NCI-H1436 treated with DMSO at 0.1 percent for 48 hours (cell line): ENCODE measurements around the gene SNRK.

Source experiments
- DNase-seq: peaks from one replicate; lab custom pipeline; 2025; lab: John Stamatoyannopoulos, UW

Gene SNRK, protein sequence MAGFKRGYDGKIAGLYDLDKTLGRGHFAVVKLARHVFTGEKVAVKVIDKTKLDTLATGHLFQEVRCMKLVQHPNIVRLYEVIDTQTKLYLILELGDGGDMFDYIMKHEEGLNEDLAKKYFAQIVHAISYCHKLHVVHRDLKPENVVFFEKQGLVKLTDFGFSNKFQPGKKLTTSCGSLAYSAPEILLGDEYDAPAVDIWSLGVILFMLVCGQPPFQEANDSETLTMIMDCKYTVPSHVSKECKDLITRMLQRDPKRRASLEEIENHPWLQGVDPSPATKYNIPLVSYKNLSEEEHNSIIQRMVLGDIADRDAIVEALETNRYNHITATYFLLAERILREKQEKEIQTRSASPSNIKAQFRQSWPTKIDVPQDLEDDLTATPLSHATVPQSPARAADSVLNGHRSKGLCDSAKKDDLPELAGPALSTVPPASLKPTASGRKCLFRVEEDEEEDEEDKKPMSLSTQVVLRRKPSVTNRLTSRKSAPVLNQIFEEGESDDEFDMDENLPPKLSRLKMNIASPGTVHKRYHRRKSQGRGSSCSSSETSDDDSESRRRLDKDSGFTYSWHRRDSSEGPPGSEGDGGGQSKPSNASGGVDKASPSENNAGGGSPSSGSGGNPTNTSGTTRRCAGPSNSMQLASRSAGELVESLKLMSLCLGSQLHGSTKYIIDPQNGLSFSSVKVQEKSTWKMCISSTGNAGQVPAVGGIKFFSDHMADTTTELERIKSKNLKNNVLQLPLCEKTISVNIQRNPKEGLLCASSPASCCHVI

DNA sequence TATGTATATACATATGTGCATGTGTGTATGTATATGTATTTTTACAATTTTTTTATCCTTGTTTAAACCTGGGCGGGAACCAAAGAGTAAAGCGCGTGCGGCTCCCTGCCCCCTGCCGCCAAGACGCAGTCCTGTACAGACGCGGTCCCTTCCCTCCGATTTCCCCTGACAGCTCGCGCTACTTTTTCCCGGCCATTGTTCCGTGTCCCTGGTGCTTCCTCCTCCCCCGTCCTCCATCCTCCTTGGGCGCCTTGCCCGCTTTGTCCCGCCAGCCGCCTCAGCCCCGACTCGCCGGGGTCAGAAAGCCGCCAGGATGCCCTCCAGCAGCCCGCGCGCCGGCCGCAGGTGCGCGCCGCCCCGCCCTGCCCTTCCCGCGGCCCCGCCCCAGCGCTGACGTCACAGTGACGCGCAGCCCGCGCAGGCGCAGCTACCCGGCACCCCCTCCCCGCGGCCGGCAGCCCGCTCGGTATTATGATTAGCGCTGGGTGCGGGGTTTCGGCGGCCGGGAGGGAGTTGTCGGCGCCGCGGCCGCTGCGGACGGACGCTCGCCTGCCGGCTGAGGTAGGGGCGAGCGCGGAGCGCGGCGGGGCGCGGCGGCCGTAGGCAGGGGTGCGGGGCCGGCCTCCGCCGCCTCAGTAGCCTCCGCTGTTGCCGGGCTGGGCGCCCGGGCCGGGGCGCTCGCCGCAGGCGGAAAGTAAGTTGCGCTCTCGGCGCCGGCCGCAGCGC, at the start of gene SNRK:
TSS of gene SNRK (plus strand) at position 426 of the 726 bp plus-strand sequence. CDS start 16,664 bp downstream, outside the sequence.
- DNase-seq: no peak

DNA sequence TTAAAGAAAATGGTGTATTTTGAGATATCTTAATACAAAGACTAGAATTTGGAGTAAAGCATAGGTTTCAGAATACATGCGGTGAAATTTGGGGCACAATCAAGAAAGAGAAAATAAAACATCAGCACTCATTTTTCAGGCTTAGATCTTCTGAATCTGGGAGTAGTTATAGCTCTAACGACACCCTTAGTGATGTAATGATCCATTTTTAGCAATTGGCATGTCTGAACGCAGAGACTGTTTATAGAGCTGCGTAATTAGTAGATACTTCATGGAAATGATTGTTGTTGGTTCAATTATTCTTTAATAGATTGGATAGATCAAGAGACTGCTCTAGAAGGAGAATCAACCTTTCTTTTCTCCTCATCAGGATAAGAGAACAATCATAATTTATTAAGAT, 47.5 kb upstream of the SNRK start:
- DNase-seq: no peak

DNA sequence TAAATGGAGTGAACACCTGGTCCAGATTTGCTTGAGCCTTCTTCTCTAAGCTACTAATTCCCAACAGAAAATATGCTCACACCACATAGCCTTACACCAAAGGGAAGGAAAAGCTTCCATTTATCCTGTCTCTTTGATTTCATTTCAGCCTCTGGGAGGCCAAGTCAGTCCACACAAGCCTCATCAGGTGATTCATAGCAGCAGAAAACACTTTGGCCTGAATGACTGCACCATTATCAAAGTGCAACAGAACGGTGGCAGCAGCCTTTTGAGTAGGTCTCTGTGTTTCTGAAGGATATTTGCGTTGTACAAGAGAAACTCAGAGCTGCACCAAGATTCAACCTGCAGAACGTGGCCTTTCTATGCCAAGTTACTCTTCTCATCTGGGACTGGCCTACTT, 46.6 kb upstream of the SNRK start:
- no peak for DNase-seq

DNA sequence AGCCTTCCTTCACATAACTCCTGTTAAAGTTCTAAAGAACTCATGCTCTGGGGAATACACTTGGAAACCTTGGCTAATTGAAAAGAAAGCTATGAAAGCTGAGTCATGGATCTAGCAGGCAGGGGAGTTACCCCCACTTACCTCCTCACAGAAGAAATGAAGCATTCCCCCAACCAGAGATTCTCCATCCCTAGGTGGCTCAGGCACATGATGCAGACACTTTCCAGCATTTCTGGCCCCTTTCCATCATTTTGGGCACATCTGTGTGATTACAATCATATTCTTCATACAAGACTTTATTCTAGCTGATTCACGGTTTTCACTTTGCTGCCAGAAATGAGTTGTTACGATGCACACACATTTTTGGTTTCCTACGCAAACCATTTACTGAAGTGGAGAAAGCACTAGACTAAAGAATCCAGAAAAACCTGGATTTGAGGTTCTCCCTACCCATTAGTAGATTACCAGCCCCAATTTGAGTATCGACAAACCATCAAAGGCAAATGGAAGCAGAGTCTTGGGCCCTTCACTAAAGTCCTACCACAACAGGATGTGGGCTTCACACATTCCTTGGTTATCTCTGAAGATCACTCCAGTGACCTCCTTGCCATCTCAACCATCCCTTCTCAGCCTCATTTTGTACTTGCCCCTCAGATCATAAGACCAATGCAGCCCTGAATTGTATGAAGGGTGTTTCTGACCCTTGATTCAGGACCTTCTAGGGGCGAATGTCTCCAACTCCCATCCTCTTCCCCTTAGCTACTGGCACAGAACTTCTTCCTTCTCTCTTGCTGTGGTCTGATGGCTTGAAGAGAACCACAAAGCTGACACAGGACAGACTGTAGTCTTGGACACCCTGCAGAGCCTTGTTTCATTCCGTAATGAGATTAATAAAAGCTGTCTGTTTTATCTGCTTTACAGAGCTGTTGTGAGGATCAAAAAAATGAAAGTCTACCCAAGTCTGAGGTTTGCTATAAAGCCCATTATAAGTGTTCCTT, 42.5 kb upstream of the SNRK start:
- DNase-seq: no peak

DNA sequence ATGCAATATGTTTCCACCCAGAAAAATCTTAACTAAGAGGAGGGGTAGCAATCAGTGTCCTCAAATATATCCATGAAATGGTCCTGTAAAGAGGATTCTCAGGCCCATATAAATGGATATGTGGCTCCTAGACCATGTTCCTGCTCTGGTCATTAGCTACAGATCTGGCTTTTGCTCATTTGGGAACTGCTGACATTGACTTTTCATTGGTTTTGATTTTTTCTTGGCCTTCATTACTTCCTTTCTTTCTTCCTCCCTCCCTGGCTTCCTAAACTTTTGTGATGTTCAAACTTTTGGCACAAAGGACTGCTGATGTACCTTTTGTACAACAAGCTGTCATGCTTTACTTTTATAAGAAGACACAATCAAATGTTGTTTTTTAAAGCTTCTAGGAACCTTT, 41.6 kb upstream of the SNRK start:
- DNase-seq: no peak

DNA sequence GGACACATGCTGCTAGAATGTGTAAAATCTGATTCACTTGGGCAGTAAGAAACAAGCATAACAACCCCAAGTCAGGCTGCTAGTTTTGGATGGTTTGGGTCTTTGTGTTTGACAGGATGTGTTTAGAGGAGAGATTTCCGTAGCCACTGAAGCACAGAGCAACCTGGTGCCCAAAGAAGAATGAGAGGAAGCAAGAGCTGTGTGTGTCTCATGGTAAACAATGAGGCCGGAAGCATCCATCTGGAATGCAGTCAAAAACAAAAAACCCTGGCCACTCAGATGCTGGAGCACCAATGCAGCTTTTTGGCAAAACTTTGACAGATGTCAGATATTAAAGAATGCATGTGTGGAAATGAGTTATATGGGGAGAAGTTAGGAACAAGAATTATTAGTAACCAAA, 39.4 kb upstream of the SNRK start:
- DNase-seq: no peak

DNA sequence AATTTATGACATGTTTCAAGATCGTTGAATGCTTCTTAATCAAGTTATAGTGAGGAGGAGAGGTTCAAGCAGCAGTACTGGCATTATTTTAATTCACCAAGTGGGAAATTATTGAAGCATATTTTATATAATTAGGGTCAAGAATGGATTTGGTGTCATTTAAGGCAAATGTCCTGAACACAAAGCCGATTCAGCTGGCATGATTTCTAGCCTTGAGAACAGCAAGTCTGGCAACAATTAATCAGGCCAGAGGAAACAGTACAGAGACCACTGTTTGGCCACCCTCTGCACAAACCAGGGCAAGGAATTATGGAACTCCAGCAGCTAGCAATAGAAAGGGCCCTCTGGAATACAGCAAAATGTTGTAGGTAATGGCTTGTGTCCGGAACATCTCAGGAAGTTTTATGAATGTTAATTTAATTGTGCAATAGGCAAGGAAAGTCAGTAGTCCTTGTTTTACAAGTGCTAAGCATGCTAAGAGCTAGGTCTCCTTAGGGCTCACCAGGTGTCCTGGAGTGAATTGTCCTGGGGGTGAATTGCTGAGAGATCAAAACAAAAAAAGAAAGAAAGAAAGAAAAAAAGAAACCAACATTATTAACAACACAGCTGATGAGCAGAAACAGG, 38.7 kb upstream of the SNRK start:
- no peak for DNase-seq

DNA sequence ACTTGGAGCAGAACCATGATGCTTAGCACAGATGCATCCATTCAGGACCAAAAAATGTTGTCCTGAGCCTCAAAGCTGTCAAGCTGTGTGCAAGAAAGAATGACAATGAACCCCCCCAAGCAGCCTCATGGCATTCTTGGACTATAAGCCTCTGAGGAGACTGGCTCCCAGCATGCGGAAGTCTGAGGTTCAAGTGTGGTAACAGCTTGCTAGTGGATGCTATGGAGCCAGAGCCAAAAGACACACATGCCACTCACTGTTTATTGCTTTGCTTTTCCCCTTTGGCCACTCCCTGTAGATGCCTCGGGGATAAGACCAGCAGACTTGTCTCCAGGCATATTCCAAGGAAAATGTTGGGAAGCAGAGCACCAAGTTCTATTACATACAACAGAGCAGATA, 38.2 kb upstream of the SNRK start:
- no peak for DNase-seq

DNA sequence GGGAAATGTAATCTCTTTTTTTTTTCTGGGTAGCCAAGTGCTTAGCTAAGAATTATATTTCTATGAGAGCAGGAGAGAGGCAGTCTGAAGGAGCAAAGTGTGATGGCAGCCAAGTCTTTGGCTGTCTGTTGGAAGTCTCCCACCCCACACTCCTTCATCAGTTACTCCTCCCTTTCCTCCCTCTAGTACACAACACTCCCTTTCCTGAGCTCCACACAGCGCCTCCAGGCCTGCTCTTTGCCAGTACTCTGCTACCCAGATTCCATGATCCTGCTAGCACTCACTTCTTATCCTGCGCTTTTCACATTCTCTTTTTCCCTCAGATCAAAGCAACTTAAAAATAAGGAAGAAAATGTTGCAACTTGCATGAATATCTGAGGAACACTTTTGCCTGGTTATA, 37.4 kb upstream of the SNRK start:
- no peak for DNase-seq

DNA sequence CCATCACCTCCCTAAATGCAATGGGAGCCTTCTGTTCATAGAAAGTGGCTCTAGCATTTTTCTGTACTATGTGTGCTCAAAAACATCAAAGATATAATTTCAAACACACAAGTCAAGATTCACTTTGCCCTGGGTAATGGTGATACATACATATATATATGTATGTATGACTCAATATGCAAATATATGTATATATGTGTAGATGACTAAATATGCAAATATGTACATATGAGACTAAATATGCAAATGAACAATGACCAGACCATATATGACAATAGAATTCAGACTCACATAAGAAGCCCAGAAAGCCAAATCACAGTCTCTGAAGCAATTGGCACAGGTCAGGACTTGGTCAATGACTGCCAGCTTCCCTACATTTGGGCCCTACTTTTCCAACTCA, 36.9 kb upstream of the SNRK start:
- no peak for DNase-seq

DNA sequence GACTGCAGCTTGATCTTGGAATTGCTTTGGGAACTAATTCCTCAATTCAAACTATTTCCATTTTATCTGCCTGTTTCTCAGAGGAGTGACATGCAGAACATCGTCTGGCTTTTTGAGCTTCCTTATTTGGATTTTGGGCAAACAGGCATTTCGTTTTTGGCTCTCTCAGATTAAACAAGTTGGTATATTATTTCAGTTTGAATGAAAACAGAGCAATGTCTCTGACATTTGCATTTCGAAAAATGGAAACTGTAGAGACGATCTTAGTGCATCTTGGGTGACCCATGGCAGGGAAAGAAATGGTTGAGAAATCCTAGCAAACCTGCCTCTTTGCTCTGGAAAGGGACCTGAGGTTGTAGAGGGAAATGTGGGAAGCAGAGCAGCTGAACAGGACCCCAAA, 33.0 kb upstream of the SNRK start:
- no peak for DNase-seq

DNA sequence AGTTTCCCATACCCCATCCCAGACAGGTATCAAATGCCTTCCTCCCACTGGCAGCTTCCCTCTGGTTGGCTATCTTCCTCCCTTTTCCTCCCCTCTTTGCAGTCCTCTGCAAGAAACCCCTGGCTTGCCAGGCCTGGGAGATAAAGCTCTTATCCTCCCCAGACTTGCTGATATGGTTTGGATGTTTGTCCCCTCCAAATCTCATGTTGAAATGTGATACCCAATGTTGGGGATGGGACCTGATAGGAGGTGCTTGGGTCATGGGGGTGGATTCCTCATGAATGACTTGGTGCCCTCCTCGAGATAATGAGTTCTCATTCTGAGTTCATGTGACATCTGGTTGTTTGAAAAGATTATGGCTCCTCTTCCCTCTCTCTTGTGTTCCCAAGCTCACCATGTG, 32.2 kb upstream of the SNRK start:
- DNase-seq: no peak

DNA sequence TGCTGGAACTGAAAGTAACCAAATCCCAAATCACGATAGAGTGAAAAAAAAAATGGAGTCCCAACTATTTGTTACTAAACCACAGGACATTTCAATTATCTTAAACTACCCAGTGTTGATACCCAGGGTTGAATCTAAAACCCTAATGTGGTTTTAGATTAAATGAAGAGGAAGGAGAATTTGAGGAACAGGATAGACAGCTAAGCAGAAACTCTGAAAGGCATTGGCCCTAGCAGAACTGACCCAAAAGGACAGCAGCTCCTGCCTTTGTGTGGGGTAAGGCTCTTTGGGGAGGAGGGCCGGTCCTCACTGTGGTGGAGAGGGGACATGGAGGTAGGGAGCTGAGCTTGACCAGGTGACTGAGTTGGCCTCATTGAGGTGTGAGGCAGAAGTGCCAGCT, 30.7 kb upstream of the SNRK start:
- DNase-seq: no peak

DNA sequence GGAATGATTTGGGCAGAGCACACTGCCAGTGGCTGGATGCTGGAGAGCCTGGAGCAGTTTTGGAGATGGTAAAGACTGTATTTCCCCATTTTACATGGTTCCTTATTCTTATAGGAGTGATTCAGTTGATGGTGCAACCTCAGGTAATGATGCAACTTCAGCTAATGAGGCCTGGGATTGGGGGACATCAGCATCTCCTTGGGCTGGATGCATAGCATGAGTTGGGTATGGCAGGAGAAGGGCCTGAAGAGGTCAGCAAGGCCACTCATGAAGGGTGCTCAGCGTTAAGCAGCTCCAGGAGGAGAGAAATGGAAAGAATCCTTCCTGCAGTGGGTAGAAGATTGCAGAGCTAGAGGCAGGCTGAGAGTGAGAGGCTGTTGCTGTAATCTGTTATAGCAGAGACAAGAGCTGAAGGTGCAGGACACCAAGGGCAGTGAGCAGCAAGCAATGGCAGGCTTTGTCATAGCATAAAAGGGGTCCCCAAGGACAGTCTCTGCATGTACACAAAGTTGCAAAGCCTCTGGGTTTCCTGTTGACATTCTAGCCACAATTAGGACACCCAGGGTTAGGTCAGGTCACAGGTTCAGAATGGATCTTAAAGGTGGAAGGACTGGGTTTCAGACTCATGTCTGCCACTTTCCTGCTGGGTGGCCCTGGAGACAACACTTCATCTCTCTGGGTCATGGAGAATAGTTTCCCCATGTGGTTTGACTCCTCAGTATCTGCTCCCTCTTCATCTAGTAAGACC, 29.5 kb upstream of the SNRK start:
- no peak for DNase-seq

DNA sequence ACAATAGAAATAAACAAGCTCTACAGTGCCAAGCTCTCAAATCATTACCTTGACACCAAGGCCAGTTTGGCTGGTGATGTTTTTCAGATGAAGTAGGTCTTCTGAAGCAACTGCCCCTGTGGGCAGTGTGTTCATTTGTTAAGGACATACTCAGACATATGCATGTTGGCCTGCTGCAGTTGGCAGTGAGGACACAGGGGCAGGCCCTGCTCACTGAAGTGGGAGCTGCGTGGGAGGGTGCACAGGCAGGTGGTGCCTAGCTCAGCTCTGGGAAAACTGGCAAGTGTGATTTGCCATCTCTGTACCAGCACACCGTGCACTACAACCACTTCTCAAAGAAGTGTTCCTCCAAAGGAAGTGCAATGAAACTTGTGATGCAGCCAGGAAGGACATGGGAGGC, 28.5 kb upstream of the SNRK start:
- DNase-seq: no peak

DNA sequence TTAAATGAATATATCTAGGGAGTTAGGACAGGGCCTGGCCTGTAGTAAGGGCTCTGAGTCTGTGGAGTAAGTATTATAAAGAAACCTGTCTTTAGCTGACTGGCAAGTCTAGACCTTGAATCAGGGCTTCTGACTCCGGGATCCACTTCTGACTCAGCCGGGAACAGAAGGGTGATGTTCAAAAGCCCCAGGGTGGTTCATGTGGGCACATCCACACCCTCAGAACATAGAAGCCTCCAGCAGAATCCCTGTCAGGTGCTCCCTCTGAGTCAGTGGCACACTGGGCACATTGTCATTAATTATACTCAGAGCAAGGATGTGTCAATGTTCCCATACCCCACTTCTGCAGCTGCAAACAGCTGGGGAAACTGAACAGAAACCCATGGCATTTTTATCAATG, 26.7 kb upstream of the SNRK start:
- DNase-seq: no peak

DNA sequence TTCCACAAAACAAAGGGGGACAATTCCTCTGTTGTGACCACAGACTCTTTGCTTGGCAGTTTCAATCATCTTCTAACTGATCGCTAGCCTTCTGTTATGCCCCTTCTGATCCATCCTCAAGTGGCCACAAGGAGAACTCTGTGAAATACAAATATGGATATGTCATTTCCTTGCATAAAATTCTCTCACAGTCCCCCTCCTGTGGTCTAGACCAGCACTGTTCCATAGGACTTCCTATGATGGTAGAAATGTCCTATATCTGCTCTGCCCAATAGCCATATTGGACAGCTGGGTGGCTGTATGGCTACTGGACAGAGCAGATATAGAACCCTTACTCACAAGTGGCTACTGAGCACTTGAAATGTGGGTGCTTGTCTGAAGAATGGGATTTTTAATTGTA, 25.9 kb upstream of the SNRK start:
- no peak for DNase-seq

DNA sequence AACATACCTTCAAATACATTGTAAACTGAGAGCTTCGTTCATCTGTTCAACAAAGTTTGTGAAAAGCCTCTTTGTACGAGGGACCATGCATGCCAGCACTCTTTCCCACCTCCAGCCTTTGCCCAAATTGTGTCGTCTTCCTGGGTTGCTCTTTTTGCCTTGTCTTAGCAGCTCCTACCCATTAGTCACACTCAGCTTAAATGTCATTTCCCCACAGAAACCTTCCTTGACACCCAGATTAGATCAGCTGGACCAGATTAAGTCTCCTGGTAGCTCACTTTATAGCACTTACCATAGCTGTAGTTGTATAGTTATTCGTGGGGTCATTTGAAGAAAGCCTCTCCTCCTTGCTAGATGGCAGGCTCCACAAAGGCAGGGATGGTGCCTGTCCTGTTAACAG, 24.1 kb upstream of the SNRK start:
- DNase-seq: no peak

DNA sequence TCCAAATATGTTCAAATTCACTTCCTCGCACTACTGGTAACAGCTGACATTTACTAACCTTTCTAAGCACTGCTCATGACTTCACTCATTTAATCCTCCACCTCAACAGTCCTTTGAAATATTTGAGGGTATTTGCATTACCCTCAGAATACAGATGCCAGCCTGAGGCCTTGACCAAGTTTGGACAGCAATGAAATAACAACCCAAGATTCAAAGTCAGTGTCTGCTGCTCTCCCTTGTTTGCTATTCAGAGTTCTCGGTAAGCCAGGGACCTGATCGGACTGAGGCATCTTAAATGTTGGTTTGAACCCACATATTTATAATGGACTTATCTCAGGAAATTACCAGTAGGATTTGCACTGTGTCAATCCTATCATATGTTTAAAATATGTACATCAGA, 19.9 kb upstream of the SNRK start:
- DNase-seq: no peak

DNA sequence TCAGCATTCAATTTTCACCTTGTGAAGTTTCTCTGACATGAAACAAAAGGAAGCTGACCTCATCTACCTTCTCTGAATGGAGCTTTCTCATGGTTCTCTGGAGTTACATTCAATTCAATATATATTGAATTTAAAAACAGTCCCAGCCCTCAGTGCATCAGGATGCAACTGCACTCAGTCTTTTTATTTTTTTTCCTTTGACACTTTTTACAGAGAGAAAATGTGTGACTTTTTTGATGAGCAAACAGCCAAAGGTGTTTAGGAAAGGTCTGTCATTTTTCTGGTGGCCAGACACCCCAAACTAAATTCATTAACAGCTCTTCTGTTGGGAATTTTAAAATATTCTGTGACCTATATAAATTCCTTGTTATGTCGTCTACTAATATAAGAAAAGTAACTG, 19.3 kb upstream of the SNRK start:
- no peak for DNase-seq

DNA sequence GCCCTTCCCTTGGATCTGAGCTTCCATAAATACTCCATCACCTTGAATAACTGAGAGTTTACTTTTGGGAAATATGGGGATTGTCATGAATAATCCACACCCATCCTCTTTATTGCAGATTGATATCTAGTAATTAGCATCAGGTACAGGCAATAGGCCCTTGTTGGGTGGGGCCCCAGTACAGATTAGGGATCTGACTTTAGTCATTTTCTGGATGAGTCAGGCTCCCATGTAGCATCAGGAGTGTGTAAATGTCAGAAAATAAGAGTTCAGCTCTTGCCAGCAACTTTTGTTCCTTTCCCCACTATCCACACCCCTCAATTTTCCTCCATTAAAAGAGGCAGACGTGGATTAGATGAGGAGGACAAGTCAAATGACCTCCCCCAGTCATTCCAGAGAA, 17.7 kb upstream of the SNRK start:
- DNase-seq: no peak
